Mesenchymal stem cell (in vitro differentiated cells and primary cell): ENCODE measurements around the gene ROCK2.

ENCODE experiments used
- DNase-seq: peaks from one replicate; pipeline ENCODE4 v3.0.0-alpha.2; 2013
- H2AFZ ChIP-seq: one replicate; pipeline ENCODE4 v1.6.1; 2013; ENCODE audit warnings: low read depth, mild to moderate bottlenecking, control low read depth, inconsistent platforms, low read length, moderate library complexity
- H2AK5ac ChIP-seq: 2 replicates; pipeline ENCODE4 v1.6.1; 2013; ENCODE audit warnings: low read length, moderate library complexity, mild to moderate bottlenecking, inconsistent platforms; ENCODE audit not compliant: severe bottlenecking
- H2BK120ac ChIP-seq: one replicate; pipeline ENCODE4 v1.6.1; 2013; ENCODE audit warnings: low read depth, mild to moderate bottlenecking, inconsistent platforms, low read length, moderate library complexity
- H2BK12ac ChIP-seq, 2 experiments: one replicate each; pipeline ENCODE4 v1.6.1; 2013; ENCODE audit warnings: inconsistent platforms in 2 of 2, low read length in 2 of 2, mild to moderate bottlenecking in 2 of 2, moderate library complexity in 2 of 2, control low read depth in 1 of 2
- H2BK15ac ChIP-seq: one replicate; pipeline ENCODE4 v1.6.1; 2013; ENCODE audit warnings: mild to moderate bottlenecking, low read depth, inconsistent platforms; ENCODE audit not compliant: poor library complexity, severe bottlenecking
- H2BK5ac ChIP-seq: 2 replicates; pipeline ENCODE4 v1.6.1; 2013; ENCODE audit warnings: low read depth, mild to moderate bottlenecking, low read length, control low read depth, inconsistent platforms; ENCODE audit not compliant: poor library complexity, severe bottlenecking
- H3K14ac ChIP-seq, 2 experiments: one replicate each; pipeline ENCODE4 v1.6.1; 2013; ENCODE audit warnings: inconsistent platforms in 2 of 2, low read length in 2 of 2, control low read depth in 1 of 2, mild to moderate bottlenecking in 1 of 2, moderate library complexity in 1 of 2
- H3K18ac ChIP-seq, 2 experiments: one replicate each; pipeline ENCODE4 v1.6.1; 2013; ENCODE audit warnings: inconsistent platforms in 2 of 2, low read length in 2 of 2, control low read depth in 1 of 2, low read depth in 1 of 2, mild to moderate bottlenecking in 1 of 2
- H3K23ac ChIP-seq, 2 experiments: one replicate each; pipeline ENCODE4 v1.6.1; 2013; ENCODE audit warnings: inconsistent platforms in 2 of 2, low read length in 2 of 2, mild to moderate bottlenecking in 2 of 2, moderate library complexity in 2 of 2, control low read depth in 1 of 2
- H3K27ac ChIP-seq: 2 replicates; pipeline ENCODE4 v1.5.1; 2013; ENCODE audit warnings: mild to moderate bottlenecking, moderate library complexity, low read length, control low read depth, inconsistent platforms; ENCODE audit not compliant: poor library complexity, severe bottlenecking
- H3K27me3 ChIP-seq, 2 experiments: 2 replicates each; pipeline versions ENCODE4 v1.6.1 to v1.7.0; 2013; ENCODE audit warnings: low read length in 2 of 2, mild to moderate bottlenecking in 2 of 2, moderate library complexity in 2 of 2, control low read depth in 1 of 2, inconsistent platforms in 1 of 2; ENCODE audit not compliant: control insufficient read depth in 1 of 2, insufficient read depth in 1 of 2
- H3K36me3 ChIP-seq, 2 experiments: 2 replicates each; pipeline versions ENCODE4 v1.6.1 to v1.7.0; 2013; ENCODE audit warnings: low read length in 2 of 2, control low read depth in 1 of 2, inconsistent platforms in 1 of 2, low read depth in 1 of 2, mild to moderate bottlenecking in 1 of 2; ENCODE audit not compliant: insufficient read depth in 2 of 2, control insufficient read depth in 1 of 2
- H3K4ac ChIP-seq, 2 experiments: one replicate each; pipeline ENCODE4 v1.6.1; 2013; ENCODE audit warnings: inconsistent platforms in 2 of 2, low read length in 2 of 2, mild to moderate bottlenecking in 2 of 2, moderate library complexity in 2 of 2, control low read depth in 1 of 2, low read depth in 1 of 2
- H3K4me1 ChIP-seq: 2 replicates; pipeline ENCODE4 v1.6.1; 2013; ENCODE audit warnings: low read depth, low read length, control low read depth; ENCODE audit not compliant: control insufficient read depth, insufficient read depth
- H3K4me2 ChIP-seq: 2 replicates; pipeline ENCODE4 v1.6.1; 2013; ENCODE audit warnings: low read length, mild to moderate bottlenecking, inconsistent platforms; ENCODE audit not compliant: poor library complexity, severe bottlenecking
- H3K4me3 ChIP-seq, 2 experiments: 2 replicates each; pipeline versions ENCODE4 v1.5.1 to v1.7.0; 2013; ENCODE audit warnings: low read length in 2 of 2, mild to moderate bottlenecking in 2 of 2, control low read depth in 1 of 2, low read depth in 1 of 2; ENCODE audit not compliant: insufficient read depth in 1 of 2
- H3K79me1 ChIP-seq: replicated peaks from 2 replicates; pipeline ENCODE4 v1.6.1; 2013; ENCODE audit warnings: mild to moderate bottlenecking, control low read depth, low read length, inconsistent platforms; ENCODE audit not compliant: poor library complexity, severe bottlenecking
- H3K9ac ChIP-seq: 2 replicates; pipeline ENCODE4 v1.7.0; 2013; ENCODE audit warnings: mild to moderate bottlenecking, low read length, moderate library complexity
- H3K9me3 ChIP-seq: 2 replicates; pipeline ENCODE4 v1.7.0; 2013; ENCODE audit warnings: mild to moderate bottlenecking, low read length; ENCODE audit not compliant: control insufficient read depth
- H4K8ac ChIP-seq: one replicate; pipeline ENCODE4 v1.6.1; 2013; ENCODE audit warnings: inconsistent platforms, mild to moderate bottlenecking, low read length, moderate library complexity
- H4K91ac ChIP-seq: one replicate; pipeline ENCODE4 v1.6.1; 2013; ENCODE audit warnings: mild to moderate bottlenecking, low read length, inconsistent platforms
- WGBS: methylation state at CpG from one replicate; pipeline ENCODE4 v1.1.7; 2013; ENCODE audit warnings: mixed read lengths; 5-methylcytosine and 5-hydroxymethylcytosine counted together

Gene ROCK2

DNA sequence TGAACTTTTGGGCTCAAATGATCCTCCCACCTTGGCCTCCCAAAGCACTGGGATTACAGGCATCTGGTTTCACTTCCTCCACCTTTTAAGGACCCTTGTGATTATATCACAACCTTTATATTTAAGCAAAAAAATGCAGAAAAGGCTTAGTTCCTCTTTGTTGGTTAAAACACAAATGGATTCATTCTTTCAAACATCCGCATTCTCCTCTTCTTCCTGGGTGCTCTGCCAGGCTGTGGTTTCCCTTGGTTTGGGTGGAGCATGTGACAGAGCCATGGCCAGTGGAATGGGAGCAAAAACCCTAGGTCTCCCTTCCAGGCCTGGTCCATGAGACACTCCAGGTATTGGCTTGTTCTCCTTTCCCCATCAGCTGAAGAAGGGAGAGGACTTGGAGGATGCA is 199.1 kb downstream of the ROCK2 start:
- no CpG with 5 or more reads among the region's 1 CpG for WGBS
- Histone ChIP-seq H3K18ac (no peak overlapping the region), H2BK12ac (no peak overlapping the region), H3K36me3 (no peaks in the 10 kb centered on the region), H4K8ac (no peak overlapping the region), H3K9me3 (peaks cover 4% of the 10 kb centered on the region), H3K23ac (no peak overlapping the region), H3K14ac (no peak overlapping the region), H2AFZ (no peak overlapping the region), H3K9ac (no peak overlapping the region), H3K4me1 (no peaks in the 10 kb centered on the region), H3K27ac (no peak overlapping the region), H3K79me1 (no peaks in the 10 kb centered on the region), H3K27me3 (peaks cover 22 to 28% of the 10 kb centered on the region in 2 experiments), H2BK5ac (no peak overlapping the region), H4K91ac (no peak overlapping the region), H2AK5ac (no peak overlapping the region), H2BK120ac (no peak overlapping the region), H2BK15ac (no peak overlapping the region), H3K4me3 (no peak overlapping the region), H3K4me2 (no peak overlapping the region), H3K4ac (no peak overlapping the region)
- DNase-seq, result no peak

- Histone ChIP-seq H3K79me1 (no peaks in the 10 kb centered on the region), H2BK12ac (no peak overlapping the region)
Measured at GRCh38 chr2:11144738-11145079, 199.7 kb downstream of the ROCK2 start.

GRCh38 chr2:11144077-11144737 is 200.2 kb downstream of the ROCK2 start:
- no peak overlapping the region for H3K9ac ChIP-seq
- H3K4me1 ChIP-seq, result no peaks in the 10 kb centered on the region
- H3K27ac ChIP-seq, result no peak overlapping the region
- no peak overlapping the region for H3K4me2 ChIP-seq
- no peak overlapping the region for H3K18ac ChIP-seq
- WGBS, result 77% methylated on average over 7 of the region's 7 CpGs
- peaks cover 22 to 28% of the 10 kb centered on the region in 2 experiments for H3K27me3 ChIP-seq
- H2BK5ac ChIP-seq, result no peak overlapping the region
- no peak overlapping the region for H2BK15ac ChIP-seq
- no peak overlapping the region for H2BK12ac ChIP-seq
- H3K4me3 ChIP-seq, result no peak overlapping the region
- H4K8ac ChIP-seq, result no peak overlapping the region
- H3K23ac ChIP-seq, result no peak overlapping the region
- H3K36me3 ChIP-seq, result no peaks in the 10 kb centered on the region
- H4K91ac ChIP-seq, result no peak overlapping the region
- no peak overlapping the region for H3K4ac ChIP-seq
- H3K9me3 ChIP-seq, result peaks cover 4% of the 10 kb centered on the region
- no peak overlapping the region for H2AFZ ChIP-seq
- peak; percentile 20 for DNase-seq
- no peak overlapping the region for H3K14ac ChIP-seq
- H2BK120ac ChIP-seq, result no peak overlapping the region
- H3K79me1 ChIP-seq, result no peaks in the 10 kb centered on the region
- H2AK5ac ChIP-seq, result no peak overlapping the region

More at GRCh38 chr2:11144738-11145079, 199.7 kb downstream of the ROCK2 start:
- Histone ChIP-seq H4K91ac (no peak overlapping the region), H3K4me3 (no peak overlapping the region), H3K9ac (no peak overlapping the region), H4K8ac (no peak overlapping the region), H3K36me3 (no peaks in the 10 kb centered on the region), H3K27ac (no peak overlapping the region), H2BK120ac (no peak overlapping the region), H3K4me2 (no peak overlapping the region), H2BK5ac (no peak overlapping the region), H3K9me3 (peaks cover 4% of the 10 kb centered on the region), H3K23ac (no peak overlapping the region), H2AFZ (no peak overlapping the region), H3K14ac (no peak overlapping the region), H3K27me3 (peaks cover 22 to 28% of the 10 kb centered on the region in 2 experiments), H3K4ac (no peak overlapping the region), H2BK15ac (no peak overlapping the region), H3K4me1 (no peaks in the 10 kb centered on the region), H2AK5ac (no peak overlapping the region), H3K18ac (no peak overlapping the region)
- 93% methylated on average over 6 of the region's 6 CpGs for WGBS
- no peak for DNase-seq

DNA sequence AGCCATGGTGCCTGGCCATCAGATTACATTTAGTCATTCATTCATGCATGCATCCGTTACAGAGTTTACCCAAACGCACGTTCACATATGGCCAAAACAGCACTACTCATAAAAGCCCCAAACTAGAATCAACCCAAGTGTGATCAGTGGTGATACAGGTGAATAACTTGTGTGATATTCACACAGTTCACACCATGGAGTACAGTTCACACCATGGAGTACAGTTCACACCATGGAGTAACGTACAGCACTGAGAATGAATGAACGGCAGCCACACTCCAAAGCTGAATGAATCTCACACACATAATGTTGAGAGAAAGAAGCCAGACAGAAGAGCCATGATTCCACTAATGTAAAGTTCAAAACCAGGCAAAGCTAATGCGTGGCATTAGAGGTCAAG is 201.4 kb downstream of the ROCK2 start:
- 84% methylated on average over 6 of the region's 6 CpGs for WGBS

More for the DNA sequence above, 201.4 kb downstream of the ROCK2 start:
- Histone ChIP-seq H2AK5ac (no peak overlapping the region), H3K4me2 (no peak overlapping the region), H2BK5ac (no peak overlapping the region), H3K18ac (no peak overlapping the region), H3K27me3 (peaks cover 22 to 28% of the 10 kb centered on the region in 2 experiments), H3K79me1 (no peaks in the 10 kb centered on the region), H4K8ac (no peak overlapping the region), H3K27ac (no peak overlapping the region), H3K23ac (no peak overlapping the region), H3K9me3 (peaks cover 4% of the 10 kb centered on the region), H2AFZ (no peak overlapping the region), H2BK12ac (no peak overlapping the region), H2BK15ac (no peak overlapping the region), H3K4me1 (no peaks in the 10 kb centered on the region), H3K9ac (no peak overlapping the region), H3K4ac (no peak overlapping the region), H3K36me3 (no peaks in the 10 kb centered on the region), H2BK120ac (no peak overlapping the region), H3K14ac (no peak overlapping the region), H3K4me3 (no peak overlapping the region), H4K91ac (no peak overlapping the region)
- no peak for DNase-seq
